ENCODE data around the gene FSCN2. TPM values are rescaled to one million over a fixed set of nuclear protein-coding genes. Genes with fewer than 3 reads are reported as not detected.

FSCN2 gene
- total RNA-seq, 3 donors from 2014 or later (not counting 1 experiment from before 2014, with no cell fraction given) = 0.26 to 2.6 (median 1.0) TPM

DNA sequence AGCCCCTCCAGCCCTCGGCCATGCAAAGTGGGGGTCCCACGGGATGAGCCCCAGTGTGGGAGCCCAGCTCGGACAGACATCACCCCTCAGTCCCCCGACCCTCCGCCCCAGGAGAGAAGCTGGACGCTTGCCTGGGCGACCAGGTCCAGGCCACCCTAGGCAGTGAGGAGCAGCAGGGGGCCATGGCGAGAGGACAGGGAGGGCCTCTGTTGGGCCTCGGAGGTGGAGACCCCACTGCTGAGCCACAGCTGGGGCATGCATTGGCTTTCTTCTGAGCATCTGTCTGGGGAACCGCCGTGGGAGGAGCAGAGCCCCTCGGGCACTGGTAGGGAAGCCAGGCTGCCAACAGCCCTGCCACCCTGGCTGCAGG lies 28.6 kb upstream of the FSCN2 start:
- no peak for TF ChIP-seq CTCF (IDR thresholded peaks at IDR 0.05)
- no peaks in the 10 kb centered on the region for H3K4me1 Mint-ChIP-seq
- Histone ChIP-seq H3K36me3 (ENCODE audit: control insufficient read depth, insufficient read depth, low read length) (no peaks in the 10 kb centered on the region), H3K9me3 (ENCODE audit: control insufficient read depth, insufficient read depth, low read length) (no peaks in the 10 kb centered on the region), H3K4me1 (ENCODE audit: control insufficient read depth, insufficient read depth, low read length) (no peaks in the 10 kb centered on the region), H3K4me3 (ENCODE audit: low read length) (no peak overlapping the region), H3K27me3 (ENCODE audit: control insufficient read depth, insufficient read depth, low read length) (no peaks in the 10 kb centered on the region), H3K27ac (ENCODE audit: low read length) (no peak overlapping the region)
- no peaks in the 10 kb centered on the region for H3K36me3 Mint-ChIP-seq
- ATAC-seq (no peak), DNase-seq (no peak)
- H3K27me3 Mint-ChIP-seq (ENCODE audit: low read depth in 2 of 2) = peaks cover 0 to 1% of the 10 kb centered on the region in 2 donors
- no peak overlapping the region for H3K4me3 Mint-ChIP-seq
- no peak overlapping the region for H3K27ac Mint-ChIP-seq
- 88% methylated on average over 12 of the region's 12 CpGs for WGBS (ENCODE audit: insufficient coverage)
- no peaks in the 10 kb centered on the region for H3K9me3 Mint-ChIP-seq
- intact Hi-C loops (cut with micrococcal nuclease) = no loop called here

DNA sequence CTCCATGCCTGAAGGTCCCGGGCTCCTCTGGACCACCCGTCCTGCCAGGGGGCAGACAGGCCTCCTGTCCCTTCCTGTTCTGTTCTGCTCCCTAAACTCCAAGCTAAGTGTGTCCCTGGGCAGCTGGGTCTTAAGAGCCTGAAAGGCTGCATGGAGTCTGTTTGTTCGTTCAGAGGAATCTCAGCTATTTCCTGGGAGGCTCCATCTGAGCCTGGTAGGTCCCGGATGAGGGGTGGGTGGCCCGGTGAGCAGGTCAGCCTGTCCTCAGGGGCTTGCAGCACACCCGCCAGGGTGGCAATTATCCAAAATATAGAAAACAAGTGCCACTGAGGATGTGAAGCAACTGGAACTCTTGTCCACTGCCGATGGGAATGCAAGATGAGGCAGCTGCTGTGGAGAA lies 28.1 kb upstream of the FSCN2 start:
- H3K27ac ChIP-seq (ENCODE audit: low read length) = no peak overlapping the region
- intact Hi-C loops (cut with micrococcal nuclease) = no loop called here
- H3K4me1 Mint-ChIP-seq = no peaks in the 10 kb centered on the region
- H3K9me3 Mint-ChIP-seq = no peaks in the 10 kb centered on the region
- H3K36me3 ChIP-seq (ENCODE audit: control insufficient read depth, insufficient read depth, low read length) = no peaks in the 10 kb centered on the region
- H3K9me3 ChIP-seq (ENCODE audit: control insufficient read depth, insufficient read depth, low read length) = no peaks in the 10 kb centered on the region
- H3K27ac Mint-ChIP-seq = no peak overlapping the region
- ATAC-seq = no peak
- TF ChIP-seq CTCF (IDR thresholded peaks at IDR 0.05) = no peak
- H3K4me3 ChIP-seq (ENCODE audit: low read length) = no peak overlapping the region
- H3K4me3 Mint-ChIP-seq = no peak overlapping the region
- no peaks in the 10 kb centered on the region for H3K27me3 Mint-ChIP-seq (ENCODE audit: low read depth in 2 of 2)
- H3K27me3 ChIP-seq (ENCODE audit: control insufficient read depth, insufficient read depth, low read length) = no peaks in the 10 kb centered on the region
- no peaks in the 10 kb centered on the region for H3K36me3 Mint-ChIP-seq
- no peaks in the 10 kb centered on the region for H3K4me1 ChIP-seq (ENCODE audit: control insufficient read depth, insufficient read depth, low read length)
- no peak for DNase-seq
- WGBS (ENCODE audit: insufficient coverage) = 84% methylated on average over 7 of the region's 7 CpGs

GRCh38 chr17:81502471-81503017 lies 25.6 kb upstream of the FSCN2 start:
- Histone ChIP-seq H3K27me3 (ENCODE audit: control insufficient read depth, insufficient read depth, low read length) (no peaks in the 10 kb centered on the region), H3K4me1 (ENCODE audit: control insufficient read depth, insufficient read depth, low read length) (no peaks in the 10 kb centered on the region), H3K27ac (ENCODE audit: low read length) (no peak overlapping the region), H3K4me3 (ENCODE audit: low read length) (no peak overlapping the region), H3K9me3 (ENCODE audit: control insufficient read depth, insufficient read depth, low read length) (no peaks in the 10 kb centered on the region), H3K36me3 (ENCODE audit: control insufficient read depth, insufficient read depth, low read length) (no peaks in the 10 kb centered on the region)
- WGBS (ENCODE audit: insufficient coverage) = 72% methylated on average over 10 of the region's 12 CpGs
- ATAC-seq = peak in 1 of 3 donors; percentile 33
- H3K27me3 Mint-ChIP-seq (ENCODE audit: low read depth in 2 of 2) = no peaks in the 10 kb centered on the region
- no peak overlapping the region for H3K27ac Mint-ChIP-seq
- intact Hi-C loops (cut with micrococcal nuclease) = no loop called here
- H3K36me3 Mint-ChIP-seq = no peaks in the 10 kb centered on the region
- no peak overlapping the region for H3K4me3 Mint-ChIP-seq
- H3K9me3 Mint-ChIP-seq = no peaks in the 10 kb centered on the region
- peaks cover 0 to under 1% of the 10 kb centered on the region in 2 donors for H3K4me1 Mint-ChIP-seq
- DNase-seq = no peak
- TF ChIP-seq CTCF (IDR thresholded peaks at IDR 0.05) = no peak

DNA sequence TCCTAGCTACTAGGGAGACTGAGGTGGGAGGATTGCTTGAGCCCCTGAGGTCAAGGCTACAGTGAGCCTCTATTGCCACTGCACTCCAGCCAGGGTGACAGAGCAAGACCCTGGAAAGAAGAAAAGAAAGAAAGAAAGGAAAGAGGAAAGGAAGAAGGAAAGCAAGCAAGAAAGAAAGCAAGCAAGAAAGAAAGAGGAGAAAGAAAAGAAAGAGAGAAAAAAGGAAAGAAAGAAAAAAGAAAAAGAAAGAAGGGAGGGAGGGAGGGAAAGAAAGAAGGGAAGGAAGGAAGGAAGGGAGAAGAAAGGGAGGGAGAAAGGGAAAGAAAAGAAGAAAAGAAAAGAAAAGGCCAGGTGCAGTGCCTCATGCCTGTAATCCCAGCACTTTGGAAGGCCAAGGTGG lies 24.6 kb upstream of the FSCN2 start:
- H3K4me1 Mint-ChIP-seq = peaks cover 0 to 10% of the 10 kb centered on the region in 2 donors
- Histone ChIP-seq H3K36me3 (ENCODE audit: control insufficient read depth, insufficient read depth, low read length) (peaks cover 3% of the 10 kb centered on the region), H3K9me3 (ENCODE audit: control insufficient read depth, insufficient read depth, low read length) (no peaks in the 10 kb centered on the region), H3K27ac (ENCODE audit: low read length) (no peak overlapping the region), H3K27me3 (ENCODE audit: control insufficient read depth, insufficient read depth, low read length) (no peaks in the 10 kb centered on the region), H3K4me3 (ENCODE audit: low read length) (no peak overlapping the region), H3K4me1 (ENCODE audit: control insufficient read depth, insufficient read depth, low read length) (peaks cover 6% of the 10 kb centered on the region)
- intact Hi-C loops (cut with micrococcal nuclease) = no loop called here
- H3K36me3 Mint-ChIP-seq = no peaks in the 10 kb centered on the region
- no peaks in the 10 kb centered on the region for H3K27me3 Mint-ChIP-seq (ENCODE audit: low read depth in 2 of 2)
- DNase-seq (no peak), ATAC-seq (no peak)
- no peak overlapping the region for H3K4me3 Mint-ChIP-seq
- no peak for TF ChIP-seq CTCF (IDR thresholded peaks at IDR 0.05)
- H3K27ac Mint-ChIP-seq = no peak overlapping the region
- H3K9me3 Mint-ChIP-seq = no peaks in the 10 kb centered on the region

All from natural killer cell (primary cell).